H1 (cell line): ENCODE data around the gene LYRM4. TPM values are rescaled to one million over a fixed set of nuclear protein-coding genes. Genes with fewer than 3 reads are reported as not detected.

Experiments used
- CEBPB ChIP-seq: IDR thresholded peaks from 2 replicates; pipeline ENCODE4 v1.6.1; 2012; ENCODE audit warnings: low read depth, low read length
- CREB1 ChIP-seq: IDR thresholded peaks from 2 replicates; pipeline ENCODE4 v1.6.1; 2012; ENCODE audit warnings: inconsistent platforms
- CTBP2 ChIP-seq: IDR thresholded peaks from 2 replicates; pipeline ENCODE4 v1.7.0; 2011; ENCODE audit warnings: borderline replicate concordance, mild to moderate bottlenecking, moderate library complexity, mixed read lengths, low read length; ENCODE audit not compliant: insufficient read depth, insufficient read length
- POU5F1 ChIP-seq: IDR thresholded peaks from 2 replicates; pipeline ENCODE4 v1.6.1; 2011; ENCODE audit warnings: low read depth, mild to moderate bottlenecking, low read length, moderate library complexity
- RXRA ChIP-seq: IDR thresholded peaks from 2 replicates; pipeline ENCODE4 v1.6.1; 2011; ENCODE audit warnings: low read depth, mild to moderate bottlenecking, low read length, moderate library complexity; ENCODE audit not compliant: insufficient read depth
- ZNF274 ChIP-seq: IDR thresholded peaks from 2 replicates; pipeline ENCODE4 v1.7.0; 2012; ENCODE audit warnings: low read length, borderline replicate concordance; ENCODE audit errors: extremely low read depth
- polyA plus RNA-seq, 7 experiments: library from polyadenylated mRNA; depleted of rRNA in 3 of 7; stranded (reverse) in 5 of 7; unstranded in 2 of 7; fragments of >200 nt in 5 of 7; fragments of 200-250 nt in 2 of 7; gene quantifications; 1 replicate in 5 of 7; 2 replicates in 1 of 7; 4 replicates in 1 of 7; pipeline versions ENCODE4 v1.2.1 to v1.2.3, GENCODE V29; 2011 to 2013; ENCODE audit warnings: missing spikeins in 2 of 7, mixed read lengths in 2 of 7
- total RNA-seq: library from RNA; stranded (reverse); fragmentation: NEBNext Ultra II Directional; extraction: Animal tissue kit (Norgen Biotek cat#: 25700); gene quantifications from 2 replicates; pipeline ENCODE4 v1.2.1, GENCODE V29; 2021
- TF ChIP-seq, protein P1 (sequence below): IDR thresholded peaks from 2 replicates; pipeline ENCODE4 v1.6.1; 2012; ENCODE audit warnings: inconsistent platforms

The LYRM4 gene
- total and polyA plus RNA-seq, 2 of the 8 experiments (the other 6 are each of a cell fraction or from before 2014, with no cell fraction given) = 56.6 to 62.8 TPM

DNA sequence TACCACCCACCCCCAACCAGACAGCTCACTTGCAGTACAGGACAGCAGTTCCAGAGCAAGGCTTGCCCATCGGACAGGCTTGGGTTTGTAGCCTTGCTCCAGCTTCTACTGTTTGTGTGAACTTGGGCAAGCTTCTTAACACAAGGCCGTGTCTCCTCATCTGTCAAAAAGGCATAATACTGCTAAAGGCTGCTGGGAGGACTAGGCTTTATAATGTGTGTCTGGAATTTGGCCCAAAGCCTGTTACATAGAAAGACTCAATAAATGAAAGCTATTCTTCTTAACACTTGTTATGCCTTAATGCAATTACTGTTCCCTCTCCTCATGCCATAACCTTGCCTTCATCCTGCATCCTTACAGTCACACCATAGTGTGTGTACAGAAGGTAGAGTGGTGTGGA is 43.4 kb downstream of the LYRM4 start (continued):
- TF ChIP-seq, protein P1, sequence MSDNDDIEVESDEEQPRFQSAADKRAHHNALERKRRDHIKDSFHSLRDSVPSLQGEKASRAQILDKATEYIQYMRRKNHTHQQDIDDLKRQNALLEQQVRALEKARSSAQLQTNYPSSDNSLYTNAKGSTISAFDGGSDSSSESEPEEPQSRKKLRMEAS = no peak
- no peak for TF ChIP-seq RXRA
- no peak for TF ChIP-seq CTBP2
- no peak for TF ChIP-seq POU5F1
- no peak for TF ChIP-seq CEBPB
- TF ChIP-seq CREB1 = no peak
- no peak for TF ChIP-seq ZNF274
